Osteocyte (in vitro differentiated cells): Measurements from ENCODE around the gene PPP1R12B. TPM values are rescaled to one million over a fixed set of nuclear protein-coding genes. Genes with fewer than 3 reads are reported as not detected.

Source experiments
- DNase-seq: peaks from one replicate; pipeline ENCODE4 v3.0.0; 2021; ENCODE audit warnings: mixed read lengths; ENCODE audit not compliant: unreplicated experiment; ENCODE audit errors: extremely low spot score
- H3K27ac Mint-ChIP-seq: one replicate; pipeline ENCODE4 v1.8.0; 2021; ENCODE audit warnings: mild to moderate bottlenecking, mixed read lengths; ENCODE audit not compliant: unreplicated experiment
- H3K27me3 Mint-ChIP-seq: one replicate; pipeline ENCODE4 v1.8.0; 2021; ENCODE audit warnings: mixed read lengths; ENCODE audit not compliant: unreplicated experiment
- H3K36me3 Mint-ChIP-seq: one replicate; pipeline ENCODE4 v1.8.0; 2021; ENCODE audit warnings: mixed read lengths; ENCODE audit not compliant: unreplicated experiment
- H3K4me1 Mint-ChIP-seq: one replicate; pipeline ENCODE4 v1.8.0; 2021; ENCODE audit warnings: mixed read lengths; ENCODE audit not compliant: unreplicated experiment
- H3K4me3 Mint-ChIP-seq: one replicate; pipeline ENCODE4 v1.8.0; 2021; ENCODE audit warnings: mild to moderate bottlenecking, moderate library complexity, mixed read lengths; ENCODE audit not compliant: unreplicated experiment
- H3K9me3 Mint-ChIP-seq: one replicate; pipeline ENCODE4 v1.8.0; 2021; ENCODE audit warnings: mixed read lengths; ENCODE audit not compliant: unreplicated experiment
- CTCF ChIP-seq: fragments of 200-600 bp; sonication (generic); IDR thresholded peaks from 2 replicates; pipeline ENCODE4 v1.5.0; 2021; ENCODE audit warnings: antibody characterized with exemption, mild to moderate bottlenecking, moderate library complexity
- total RNA-seq: library from RNA; stranded (reverse); gene quantifications from 2 replicates; pipeline ENCODE4 v1.2.1, GENCODE V29; 2021

PPP1R12B gene
- total RNA-seq, 1 donor from 2014 or later = 14.6 TPM

GRCh38 chr1:202315576-202316168 lies 32.8 kb upstream of the PPP1R12B start:
- peak; percentile 91 for DNase-seq
- H3K36me3 Mint-ChIP-seq = no peaks in the 10 kb centered on the region
- H3K4me1 Mint-ChIP-seq = peaks cover 22% of the 10 kb centered on the region
- peak; percentile 99 for TF ChIP-seq CTCF
- H3K27ac Mint-ChIP-seq = no peak overlapping the region
- no peaks in the 10 kb centered on the region for H3K9me3 Mint-ChIP-seq
- no peak overlapping the region for H3K4me3 Mint-ChIP-seq
- no peaks in the 10 kb centered on the region for H3K27me3 Mint-ChIP-seq

- Mint-ChIP-seq H3K4me1 (peaks cover 17% of the 10 kb centered on the region), H3K27me3 (peaks cover 2% of the 10 kb centered on the region), H3K36me3 (peaks cover 3% of the 10 kb centered on the region), H3K4me3 (no peak overlapping the region), H3K9me3 (no peaks in the 10 kb centered on the region), H3K27ac (no peak overlapping the region)
- no peak for TF ChIP-seq CTCF
- DNase-seq = no peak
Observed at GRCh38 chr1:202316186-202316585, 32.3 kb upstream of the PPP1R12B start.

- Mint-ChIP-seq H3K9me3 (no peaks in the 10 kb centered on the region), H3K27me3 (peaks cover 9% of the 10 kb centered on the region), H3K27ac (no peak overlapping the region), H3K36me3 (peaks cover 3% of the 10 kb centered on the region), H3K4me3 (no peak overlapping the region), H3K4me1 (peaks cover 1% of the 10 kb centered on the region)
- no peak for DNase-seq
- no peak for TF ChIP-seq CTCF
Observed at GRCh38 chr1:202317941-202318925, 30.3 kb upstream of the PPP1R12B start.

- Mint-ChIP-seq H3K4me3 (no peak overlapping the region), H3K9me3 (no peaks in the 10 kb centered on the region), H3K36me3 (peaks cover 3% of the 10 kb centered on the region), H3K27ac (no peak overlapping the region), H3K4me1 (no peaks in the 10 kb centered on the region), H3K27me3 (peaks cover 9% of the 10 kb centered on the region)
- no peak for TF ChIP-seq CTCF
- DNase-seq = no peak
Observed at GRCh38 chr1:202319381-202320080, 29.0 kb upstream of the PPP1R12B start.

GRCh38 chr1:202320081-202320405 lies 28.5 kb upstream of the PPP1R12B start:
- peak; percentile 42 for DNase-seq
- H3K27me3 Mint-ChIP-seq = peaks cover 9% of the 10 kb centered on the region
- TF ChIP-seq CTCF = no peak
- H3K36me3 Mint-ChIP-seq = peaks cover 3% of the 10 kb centered on the region
- no peaks in the 10 kb centered on the region for H3K9me3 Mint-ChIP-seq
- H3K27ac Mint-ChIP-seq = no peak overlapping the region
- no peaks in the 10 kb centered on the region for H3K4me1 Mint-ChIP-seq
- no peak overlapping the region for H3K4me3 Mint-ChIP-seq
